Fibroblast of the aortic adventitia (primary cell): Measurements from ENCODE around the gene C19orf12. TPM values are rescaled to one million over a fixed set of nuclear protein-coding genes. Genes with fewer than 3 reads are reported as not detected.

Experiments
- DNase-seq: peaks from one replicate; pipeline ENCODE4 v3.0.0-alpha.2; 2010; ENCODE audit warnings: low read depth
- H3K4me3 ChIP-seq: 2 replicates; pipeline ENCODE4 v1.5.1; 2011; ENCODE audit warnings: low read depth, mild to moderate bottlenecking, control low read depth, low read length, moderate library complexity
- CTCF ChIP-seq: IDR thresholded peaks from 2 replicates; pipeline ENCODE4 v1.5.1; 2011; ENCODE audit warnings: mild to moderate bottlenecking, low read length, control low read depth, inconsistent platforms; ENCODE audit not compliant: insufficient read depth
- total RNA-seq: library from RNA; depleted of rRNA; stranded (reverse); fragments of >200 nt; gene quantifications from 2 replicates; pipeline ENCODE4 v1.2.3, GENCODE V29; 2012; ENCODE audit warnings: low replicate concordance

C19orf12 gene
- total RNA-seq, 1 donor = 24.0 TPM

DNA sequence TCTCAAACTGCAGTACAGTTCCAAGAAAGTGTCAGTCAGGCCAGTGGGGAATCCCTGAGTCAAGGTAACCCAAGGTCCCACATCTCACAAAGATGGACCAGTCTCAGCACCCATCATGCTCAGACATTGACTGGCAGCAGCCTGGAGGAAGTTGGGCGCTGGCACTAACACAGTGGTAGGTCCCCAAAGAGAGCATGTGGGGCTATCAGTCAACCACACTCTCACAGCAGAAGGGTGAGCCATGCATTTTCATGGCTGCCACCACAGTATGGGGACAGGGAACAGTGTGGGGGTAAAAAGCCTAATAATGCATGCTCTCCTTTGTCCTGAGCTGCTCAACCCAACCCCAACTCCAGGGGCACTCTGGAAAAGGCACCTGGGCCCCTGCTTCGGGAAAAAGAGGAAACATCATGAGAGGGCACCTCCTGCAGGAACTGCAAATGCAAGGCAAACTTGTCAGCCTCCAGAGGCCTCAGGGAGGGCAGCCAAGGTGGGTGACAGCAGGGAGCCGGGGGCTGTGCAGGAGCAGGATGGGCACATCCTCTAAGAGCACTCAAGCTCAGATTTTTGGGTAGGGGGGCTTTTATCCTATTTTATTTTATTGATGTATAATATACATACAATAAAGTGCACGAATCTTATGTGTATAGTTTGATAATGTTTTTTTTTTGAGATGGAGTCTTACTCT is 59.3 kb downstream of the C19orf12 start:
- H3K4me3 ChIP-seq = no peak overlapping the region
- TF ChIP-seq CTCF = no peak
- DNase-seq = no peak

DNA sequence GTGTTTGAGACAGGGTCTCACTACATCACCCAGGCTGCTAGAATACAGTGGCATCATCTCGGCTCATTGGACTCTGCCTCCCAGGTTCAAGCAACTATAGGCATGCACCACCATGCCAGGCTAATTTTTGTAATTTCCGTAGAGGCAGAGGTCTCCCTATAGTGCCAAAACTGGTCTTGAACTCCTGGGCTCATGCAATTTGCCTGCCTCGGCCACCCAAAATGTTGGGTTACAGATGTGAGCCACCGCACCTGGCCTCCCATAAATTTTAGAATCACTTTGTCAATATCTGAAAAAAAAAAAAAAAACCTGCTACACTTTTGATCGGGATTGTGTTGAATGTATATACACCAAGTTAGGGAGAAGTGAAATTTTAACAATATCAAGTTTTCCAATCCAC is 61.7 kb downstream of the C19orf12 start:
- TF ChIP-seq CTCF = no peak
- H3K4me3 ChIP-seq = no peak overlapping the region
- DNase-seq = no peak

DNA sequence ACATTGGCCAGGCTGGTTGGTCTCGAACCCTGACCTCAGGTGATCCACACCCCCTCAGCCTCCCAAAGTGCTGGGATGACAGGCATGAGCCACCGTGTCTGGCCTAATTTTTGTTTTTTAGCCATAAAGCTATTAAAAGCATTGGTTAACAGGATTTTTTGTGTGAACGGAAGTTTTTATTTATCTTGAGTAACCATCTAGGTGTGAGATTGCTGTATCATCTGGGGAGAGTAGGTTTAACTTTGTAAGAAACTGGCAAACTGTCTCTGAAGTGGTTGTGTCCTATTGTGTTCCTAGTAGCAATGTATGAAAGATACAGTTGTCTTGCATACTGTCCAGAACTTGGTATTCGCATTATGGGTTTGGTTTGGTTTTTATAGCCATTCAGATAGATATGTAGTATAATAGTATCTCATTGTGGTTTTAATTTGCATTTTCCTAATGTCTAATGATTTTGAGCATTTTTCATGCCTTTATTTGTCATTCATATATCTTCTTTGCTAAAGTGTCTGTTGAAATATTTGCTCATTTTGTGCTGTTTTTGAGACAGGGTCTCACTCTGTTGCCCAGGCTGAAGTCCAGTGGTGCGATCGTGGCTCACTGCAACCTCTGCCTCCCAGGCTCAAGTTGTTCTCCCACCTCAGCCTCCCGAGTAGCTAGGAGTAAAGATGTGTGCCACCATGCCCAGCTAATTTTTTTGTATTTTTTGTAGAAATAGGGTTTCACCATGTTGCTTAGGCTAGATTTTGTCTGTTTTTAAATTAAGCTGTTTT is 63.3 kb downstream of the C19orf12 start:
- TF ChIP-seq CTCF = no peak
- no peak for DNase-seq
- no peak overlapping the region for H3K4me3 ChIP-seq

- no peak overlapping the region for H3K4me3 ChIP-seq
- DNase-seq = no peak
- no peak for TF ChIP-seq CTCF
Measured at GRCh38 chr19:29650772-29651387, 64.2 kb downstream of the C19orf12 start.

Other genes with a start within 250 kb of the C19orf12 start
- not detected in 2 replicates for gene VSTM2B, start 189.3 kb downstream of the C19orf12 start, total RNA-seq
- 46.5 and 76.6 TPM in 2 replicates for gene POP4, start 109.0 kb downstream of the C19orf12 start, total RNA-seq
- gene PLEKHF1, start 49.8 kb downstream of the C19orf12 start, total RNA-seq = 29.4 and 49.8 TPM in 2 replicates
- 4.8 and 5.6 TPM in 2 replicates for gene CCNE1, start 96.7 kb upstream of the C19orf12 start, total RNA-seq
- gene URI1, start 227.0 kb upstream of the C19orf12 start, total RNA-seq = 63.8 and 103 TPM in 2 replicates